Effector CD4-positive, alpha-beta T cell (primary cell): ENCODE measurements around the gene MAP1LC3A.

Source experiments
- DNase-seq: peaks from one replicate; pipeline ENCODE4 v3.0.0-alpha.2; 2020

MAP1LC3A gene

GRCh38 chr20:34549929-34550305 is 8.6 kb upstream of the MAP1LC3A start:
- DNase-seq, result no peak

GRCh38 chr20:34552569-34552968 is 5.9 kb upstream of the MAP1LC3A start:
- DNase-seq, result no peak

- no peak for DNase-seq
Observed at GRCh38 chr20:34553366-34553867, 5.1 kb upstream of the MAP1LC3A start.

DNA sequence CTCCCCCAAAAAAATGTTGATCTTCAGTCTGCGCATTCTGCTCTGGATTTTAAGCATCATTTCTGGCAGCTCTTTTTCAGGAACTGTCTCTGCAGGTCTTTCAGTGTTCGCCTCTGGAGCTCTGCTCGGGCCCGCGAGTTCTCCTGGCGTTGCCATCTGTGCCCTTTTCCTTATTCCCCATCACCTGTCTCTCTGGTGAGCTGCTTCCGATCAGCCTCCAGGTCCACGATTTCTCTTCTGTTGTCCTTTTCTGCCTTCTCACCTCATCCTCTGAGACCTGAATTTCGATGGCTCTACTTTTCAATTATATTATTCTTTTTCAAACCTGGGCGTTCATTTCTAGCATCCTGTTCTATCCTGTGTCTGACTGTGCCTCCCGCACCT is 590 bp upstream of the MAP1LC3A start:
- no peak for DNase-seq

DNA sequence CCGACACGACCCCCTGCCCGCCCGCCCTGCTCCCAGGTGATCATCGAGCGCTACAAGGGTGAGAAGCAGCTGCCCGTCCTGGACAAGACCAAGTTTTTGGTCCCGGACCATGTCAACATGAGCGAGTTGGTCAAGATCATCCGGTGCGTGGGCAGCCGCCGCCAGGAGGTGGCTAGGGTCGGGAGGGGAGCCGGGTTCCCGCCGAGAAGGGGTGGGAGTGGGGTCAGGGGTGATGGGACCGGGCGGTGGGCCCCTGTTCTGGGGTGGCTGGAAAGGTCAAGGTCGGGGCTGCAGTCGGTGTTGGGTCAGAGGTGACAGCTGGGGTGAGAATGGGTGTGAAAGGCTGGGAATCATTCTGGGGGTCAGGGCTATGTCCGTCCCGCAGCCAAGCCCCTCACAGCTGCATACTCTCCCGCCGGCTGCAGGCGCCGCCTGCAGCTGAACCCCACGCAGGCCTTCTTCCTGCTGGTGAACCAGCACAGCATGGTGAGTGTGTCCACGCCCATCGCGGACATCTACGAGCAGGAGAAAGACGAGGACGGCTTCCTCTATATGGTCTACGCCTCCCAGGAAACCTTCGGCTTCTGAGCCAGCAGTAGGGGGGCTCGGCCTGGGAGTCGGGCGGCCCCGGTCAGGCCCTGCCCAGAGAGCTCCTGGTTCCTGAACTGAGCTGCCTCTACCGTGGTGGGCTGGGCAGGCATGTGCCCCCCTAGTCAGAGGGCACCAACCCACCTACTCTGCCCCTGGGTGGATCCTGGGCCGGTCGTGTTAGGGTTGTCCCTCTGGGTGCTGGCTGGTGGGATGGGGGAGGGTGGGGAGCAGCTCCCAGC is 1.0 kb downstream of the MAP1LC3A start:
- DNase-seq, result peak; percentile 13

DNA sequence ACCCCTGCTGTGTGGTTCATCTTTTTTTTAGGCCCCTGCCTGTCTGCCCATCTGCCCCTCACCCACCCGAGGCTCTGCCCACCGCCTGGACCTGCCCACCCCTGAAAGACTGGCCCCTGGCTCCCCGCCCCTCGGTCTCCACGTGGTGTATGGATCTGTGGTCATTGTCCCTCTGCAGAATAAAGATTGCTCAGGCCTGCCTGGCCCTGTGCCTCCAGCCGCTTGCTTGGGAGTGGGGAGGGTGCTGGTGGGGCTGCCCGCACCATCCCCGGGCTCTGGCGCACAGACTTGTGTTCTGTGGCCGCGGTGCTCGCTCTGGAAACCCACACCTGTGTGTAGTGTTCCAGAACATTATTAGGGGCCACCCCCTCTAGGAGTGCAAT is 1.6 kb downstream of the MAP1LC3A start:
- no peak for DNase-seq

GRCh38 chr20:34560614-34561013 is 2.1 kb downstream of the MAP1LC3A start:
- no peak for DNase-seq

- no peak for DNase-seq
Observed at GRCh38 chr20:34561661-34562060, 3.1 kb downstream of the MAP1LC3A start.

GRCh38 chr20:34562641-34563040 is 4.1 kb downstream of the MAP1LC3A start:
- no peak for DNase-seq

DNA sequence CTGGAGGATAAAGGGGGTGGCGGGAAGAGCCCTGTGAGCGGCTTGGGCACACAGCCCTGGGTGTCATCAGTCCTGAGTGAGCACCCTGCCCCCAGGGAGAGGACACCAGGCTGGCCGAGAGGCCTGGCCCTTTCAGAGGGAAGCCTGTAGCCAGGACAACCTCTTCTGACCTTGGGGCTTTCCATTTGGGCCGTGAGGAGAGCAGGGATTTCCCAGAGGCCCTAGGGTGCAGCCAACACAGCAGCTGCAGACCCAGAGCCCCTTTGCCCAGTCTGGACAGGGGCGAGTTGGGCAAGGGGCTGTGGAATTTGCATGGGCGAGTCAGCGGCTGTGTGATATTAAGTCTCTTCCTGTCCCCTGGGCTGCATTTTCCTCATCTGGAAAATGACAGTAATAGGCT is 6.3 kb downstream of the MAP1LC3A start:
- no peak for DNase-seq

GRCh38 chr20:34566978-34567891 is 8.7 kb downstream of the MAP1LC3A start:
- DNase-seq, result no peak

DNA sequence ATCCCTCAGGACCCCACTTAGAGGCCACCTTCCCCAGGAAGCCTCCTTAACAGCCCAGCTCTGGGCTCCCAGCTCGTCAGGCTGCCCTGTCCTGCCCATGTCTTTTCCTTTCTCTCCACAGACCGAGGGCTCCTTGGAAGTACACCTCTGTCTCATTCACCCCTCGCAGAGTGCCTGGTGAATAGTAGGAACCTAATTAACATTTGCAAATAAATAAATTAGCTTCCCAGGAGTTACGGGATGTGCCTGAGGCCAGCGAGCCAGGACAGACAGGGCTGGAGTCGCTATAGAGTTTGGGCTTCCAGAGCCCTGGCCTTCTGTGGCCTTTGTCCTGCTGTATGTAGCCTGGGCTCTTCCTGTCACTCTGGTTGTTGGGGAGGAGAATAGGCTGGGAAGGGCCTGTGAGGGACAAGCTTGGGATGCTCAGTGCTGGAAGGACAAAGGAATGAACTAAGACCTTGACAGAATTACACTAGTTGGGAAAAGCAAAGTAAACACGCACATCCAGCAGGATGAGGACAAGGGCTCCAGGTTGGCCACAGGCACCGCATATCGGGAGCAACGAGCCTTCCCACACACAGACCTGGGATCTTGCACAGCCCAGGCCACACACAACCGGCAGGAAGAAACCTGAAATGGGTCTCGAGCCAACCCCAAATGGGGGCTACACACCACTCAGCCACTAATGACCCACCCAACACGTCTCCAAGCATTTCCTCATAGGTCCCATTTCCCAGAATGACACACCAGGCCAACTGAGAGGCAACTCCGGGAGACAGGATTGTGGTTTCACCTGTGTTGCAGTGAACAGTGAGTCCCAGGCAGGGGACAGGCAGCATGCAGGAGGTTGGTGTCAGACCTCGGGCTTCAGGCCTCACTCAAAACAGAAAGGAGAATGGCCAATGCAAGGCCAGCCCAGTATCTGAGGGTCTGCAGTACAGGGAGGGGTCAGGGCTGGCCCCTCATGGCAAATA is 9.7 kb downstream of the MAP1LC3A start:
- DNase-seq, result no peak

GRCh38 chr20:34569598-34569997 is 11.1 kb downstream of the MAP1LC3A start:
- DNase-seq, result no peak

- DNase-seq, result no peak
Observed at GRCh38 chr20:34570859-34571306, 12.4 kb downstream of the MAP1LC3A start.

GRCh38 chr20:34571753-34572152 is 13.2 kb downstream of the MAP1LC3A start:
- DNase-seq, result no peak

DNA sequence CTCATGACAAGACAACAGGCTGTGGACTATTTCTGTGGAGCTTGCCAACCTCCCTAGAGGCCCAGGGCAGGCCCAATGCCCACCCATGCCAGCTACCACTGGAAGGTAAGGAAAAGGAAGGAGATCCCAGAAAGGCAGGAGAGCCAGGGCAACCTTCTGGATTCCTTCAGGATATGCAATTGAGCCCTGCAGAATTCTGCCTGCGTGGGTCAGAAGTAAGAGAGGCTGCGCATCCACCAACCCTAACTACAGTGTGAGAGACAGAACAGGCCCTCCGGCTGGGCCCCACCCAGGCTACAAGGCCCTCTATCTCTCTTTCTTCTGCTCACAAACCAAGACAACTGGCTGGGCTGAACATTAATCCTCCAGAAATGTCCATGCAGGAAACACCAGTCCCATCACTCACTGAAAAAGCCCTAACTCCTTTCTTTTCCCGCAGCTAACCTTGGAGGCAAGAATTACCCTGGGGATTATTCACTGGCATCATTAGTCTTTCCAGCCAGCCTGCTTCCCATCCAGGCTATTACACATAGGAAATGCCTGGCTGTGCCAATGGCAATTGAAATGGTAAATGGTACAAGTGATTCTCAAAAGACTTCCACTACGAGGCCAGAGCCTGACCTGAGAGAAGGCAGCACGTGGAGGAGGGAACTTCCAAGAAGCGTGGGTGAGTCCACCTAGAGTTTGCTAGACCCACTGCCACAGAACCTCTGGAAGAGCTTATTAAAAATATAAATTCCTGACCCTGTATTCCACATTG is 15.2 kb downstream of the MAP1LC3A start:
- DNase-seq, result no peak

GRCh38 chr20:34574426-34574825 is 15.9 kb downstream of the MAP1LC3A start:
- no peak for DNase-seq

- DNase-seq, result no peak
Observed at GRCh38 chr20:34574861-34575260, 16.3 kb downstream of the MAP1LC3A start.

DNA sequence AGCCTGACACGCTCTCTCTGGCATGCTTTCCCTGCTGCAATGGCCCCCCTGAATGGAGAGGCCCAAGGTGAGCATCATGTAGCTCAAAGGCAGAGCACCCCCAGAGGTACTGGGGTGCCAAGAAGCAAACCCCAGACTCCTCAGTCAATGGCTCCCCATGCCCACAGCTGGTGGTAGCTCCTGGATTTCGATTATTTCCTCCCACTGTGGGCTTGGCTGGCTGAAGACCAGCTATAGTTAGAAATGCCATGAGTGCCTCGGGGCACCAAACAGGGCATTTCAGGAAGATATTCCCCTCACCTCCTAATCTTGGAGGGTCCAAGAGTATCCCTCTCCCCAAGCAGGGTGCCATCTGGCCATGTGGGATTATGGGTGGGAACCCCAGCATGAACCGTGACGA is 16.8 kb downstream of the MAP1LC3A start:
- DNase-seq, result no peak

GRCh38 chr20:34575756-34576155 is 17.2 kb downstream of the MAP1LC3A start:
- no peak for DNase-seq

- no peak for DNase-seq
Observed at GRCh38 chr20:34577061-34577460, 18.5 kb downstream of the MAP1LC3A start.

DNA sequence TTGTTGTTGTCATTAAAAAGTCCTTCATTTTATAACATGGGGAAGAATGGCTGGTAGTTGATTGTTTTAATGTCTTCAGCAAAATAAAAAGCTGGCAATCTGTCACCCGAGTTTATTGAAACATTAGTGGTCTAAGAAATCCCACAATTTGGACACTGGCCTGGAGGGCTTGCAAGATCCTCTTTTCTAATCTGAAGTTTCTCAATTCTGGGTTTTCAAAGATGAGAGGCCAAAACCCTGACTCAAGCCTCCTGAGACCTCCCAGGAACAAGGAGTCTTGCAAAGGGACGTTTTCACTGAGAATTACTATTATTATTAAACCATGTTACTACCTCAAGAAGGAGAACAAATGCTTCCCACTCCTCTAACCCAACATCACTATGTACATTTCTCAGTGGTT is 19.5 kb downstream of the MAP1LC3A start:
- no peak for DNase-seq
